K562 (cell line): Measurements from ENCODE around the gene NLE1. TPM values are rescaled to one million over a fixed set of nuclear protein-coding genes. Genes with fewer than 3 reads are reported as not detected.

Source experiments
- ARID2 ChIP-seq: fragments of 450-650 bp; IDR thresholded peaks from 2 replicates; pipeline ENCODE4 v1.6.1; 2017; ENCODE audit warnings: antibody characterized with exemption, mild to moderate bottlenecking
- ARNT ChIP-seq, 2 experiments: fragments of 450-650 bp; IDR thresholded peaks; 2 replicates each; pipeline ENCODE4 v1.6.1; 2016; ENCODE audit warnings: mild to moderate bottlenecking in 1 of 2
- BRD9 ChIP-seq: fragments of 450-650 bp; IDR thresholded peaks from 2 replicates; pipeline ENCODE4 v1.6.1; 2018; ENCODE audit warnings: low read depth; ENCODE audit not compliant: partially characterized antibody
- C11orf30 ChIP-seq: fragments of 450-650 bp; IDR thresholded peaks from 2 replicates; pipeline ENCODE4 v1.6.1; 2016; ENCODE audit warnings: low read depth, mild to moderate bottlenecking
- DNMT1 ChIP-seq: fragments of 450-650 bp; IDR thresholded peaks from 2 replicates; pipeline ENCODE4 v1.6.1; 2016; ENCODE audit warnings: antibody characterized with exemption, mild to moderate bottlenecking
- EZH2 ChIP-seq: IDR thresholded peaks from 2 replicates; pipeline ENCODE4 v1.6.1; 2012; ENCODE audit warnings: low read depth, mild to moderate bottlenecking, inconsistent platforms, low read length, borderline replicate concordance
- GATAD2B ChIP-seq: fragments of 450-650 bp; IDR thresholded peaks from 2 replicates; pipeline ENCODE4 v1.6.1; 2017; ENCODE audit warnings: mild to moderate bottlenecking, borderline replicate concordance
- HCFC1 ChIP-seq: IDR thresholded peaks from 2 replicates; pipeline ENCODE4 v1.6.1; 2012; ENCODE audit warnings: low read depth, low read length, improper control_type of control experiment
- HNRNPH1 ChIP-seq: fragments of 200-400 bp; formaldehyde crosslinking; optimal IDR thresholded peaks from 2 replicates; pipeline ENCODE3; 2017; ENCODE audit warnings: low read depth, mild to moderate bottlenecking, low read length, moderate library complexity
- NFE2L1 ChIP-seq: fragments of 450-650 bp; IDR thresholded peaks from 2 replicates; pipeline ENCODE4 v1.6.1; 2016; ENCODE audit warnings: missing genetic modification characterization, low read depth, mild to moderate bottlenecking, missing compliant biosample characterization, moderate library complexity, borderline replicate concordance
- NR1H2 ChIP-seq: sonication (generic); formaldehyde crosslinking; IDR thresholded peaks from 2 replicates; pipeline ENCODE4 v1.4.0; 2020; ENCODE audit warnings: mild to moderate bottlenecking, missing genetic modification reagents
- POU5F1 ChIP-seq: fragments of 150-350 bp; IDR thresholded peaks from 2 replicates; pipeline ENCODE4 v1.6.1; 2014; ENCODE audit warnings: borderline replicate concordance, low read length, low read depth, mild to moderate bottlenecking; ENCODE audit not compliant: partially characterized antibody
- RAD21 ChIP-seq, 2 experiments: fragments of 250-450 bp in 1 of 2; fragments of 450-650 bp in 1 of 2; sonication (Bioruptor Pico) in 1 of 2; formaldehyde crosslinking in 1 of 2; IDR thresholded peaks in 1 of 2; conservative IDR thresholded peaks in 1 of 2; 2 replicates each; pipeline versions ENCODE4 v1.4.0 to v1.8.0; 2020 to 2022; ENCODE audit warnings: mild to moderate bottlenecking in 2 of 2, moderate library complexity in 1 of 2
- RBM17 ChIP-seq: fragments of 200-400 bp; formaldehyde crosslinking; IDR thresholded peaks from 2 replicates; pipeline ENCODE4 v1.6.1; 2017; ENCODE audit warnings: low read depth, mild to moderate bottlenecking, low read length, borderline replicate concordance
- SP1 ChIP-seq: sonication (generic); formaldehyde crosslinking; IDR thresholded peaks from 2 replicates; pipeline ENCODE4 v1.8.1; 2022; ENCODE audit warnings: mild to moderate bottlenecking, missing genetic modification reagents
- TEAD4 ChIP-seq, 2 experiments: sonication (generic) in 1 of 2; formaldehyde crosslinking in 1 of 2; IDR thresholded peaks; 2 replicates each; pipeline versions ENCODE4 v1.6.1 to v1.8.0; 2012 to 2022; ENCODE audit warnings: borderline replicate concordance in 1 of 2, inconsistent platforms in 1 of 2, low read length in 1 of 2, mild to moderate bottlenecking in 1 of 2, missing genetic modification reagents in 1 of 2
- TGIF2 ChIP-seq: sonication (generic); formaldehyde crosslinking; IDR thresholded peaks from 2 replicates; pipeline ENCODE4 v1.8.1; 2022; ENCODE audit warnings: mild to moderate bottlenecking, missing genetic modification reagents, moderate library complexity
- ZC3H8 ChIP-seq: fragments of 450-650 bp; IDR thresholded peaks from 2 replicates; pipeline ENCODE4 v1.6.1; 2017
- ZNF324 ChIP-seq: fragments of 250-450 bp; sonication (Bioruptor Pico); IDR thresholded peaks from 2 replicates; pipeline ENCODE4 v1.4.0; 2020; ENCODE audit warnings: mild to moderate bottlenecking
- ZNF445 ChIP-seq: fragments of 250-450 bp; sonication (Bioruptor Pico); IDR thresholded peaks from 2 replicates; pipeline ENCODE4 v1.4.0; 2020; ENCODE audit warnings: low read depth, mild to moderate bottlenecking, moderate library complexity
- polyA plus RNA-seq, 8 experiments: library from polyadenylated mRNA; depleted of rRNA in 4 of 8; stranded (reverse) in 5 of 8; unstranded in 3 of 8; fragments of >200 nt; fragmentation: Nextera tagmentation in 2 of 8; fragmentation: Illumina TruSeq in 1 of 8; extraction: Ambion mirVana in 2 of 8; extraction: Trizol in 1 of 8; gene quantifications; 2 replicates each; pipeline versions ENCODE4 v1.2.1 to v1.2.3, GENCODE V29; 2011 to 2014; ENCODE audit warnings: inconsistent platforms in 1 of 8, missing spikeins in 1 of 8
- total RNA-seq, 7 experiments: library from RNA; depleted of rRNA in 6 of 7; stranded (reverse); fragments of >200 nt in 6 of 7; fragmentation: Illumina TruSeq in 2 of 7; extraction: Trizol in 2 of 7; gene quantifications; 2 replicates each; pipeline versions ENCODE4 v1.2.1 to v1.2.3, GENCODE V29; 2011 to 2021; ENCODE audit warnings: low replicate concordance in 1 of 7
- TF ChIP-seq, protein P1 (sequence below), 2 experiments: fragments of 450-650 bp; conservative IDR thresholded peaks; 2 replicates each; pipeline ENCODE4 v1.6.1; 2017; ENCODE audit warnings: mild to moderate bottlenecking in 2 of 2, moderate library complexity in 2 of 2
- TF ChIP-seq, protein P2 (sequence below): fragments of 250-450 bp; sonication (Bioruptor Pico); IDR thresholded peaks from 2 replicates; pipeline ENCODE4 v1.8.0; 2021; ENCODE audit warnings: moderate library complexity, mild to moderate bottlenecking, inconsistent platforms
- TF ChIP-seq, protein P3 (sequence below): sonication (generic); formaldehyde crosslinking; IDR thresholded peaks from 2 replicates; pipeline ENCODE4 v1.8.1; 2023; ENCODE audit warnings: mild to moderate bottlenecking, missing genetic modification reagents
- TF ChIP-seq, protein P4 (sequence below): sonication (generic); formaldehyde crosslinking; IDR thresholded peaks from 2 replicates; pipeline ENCODE4 v1.8.0; 2022; ENCODE audit warnings: mild to moderate bottlenecking, missing genetic modification reagents

Gene NLE1
- total and polyA plus RNA-seq, 9 of the 15 experiments (the other 6 are each of a cell fraction or from before 2014, with no cell fraction given), result 3.8 to 69.0 (median 29.4) TPM

DNA sequence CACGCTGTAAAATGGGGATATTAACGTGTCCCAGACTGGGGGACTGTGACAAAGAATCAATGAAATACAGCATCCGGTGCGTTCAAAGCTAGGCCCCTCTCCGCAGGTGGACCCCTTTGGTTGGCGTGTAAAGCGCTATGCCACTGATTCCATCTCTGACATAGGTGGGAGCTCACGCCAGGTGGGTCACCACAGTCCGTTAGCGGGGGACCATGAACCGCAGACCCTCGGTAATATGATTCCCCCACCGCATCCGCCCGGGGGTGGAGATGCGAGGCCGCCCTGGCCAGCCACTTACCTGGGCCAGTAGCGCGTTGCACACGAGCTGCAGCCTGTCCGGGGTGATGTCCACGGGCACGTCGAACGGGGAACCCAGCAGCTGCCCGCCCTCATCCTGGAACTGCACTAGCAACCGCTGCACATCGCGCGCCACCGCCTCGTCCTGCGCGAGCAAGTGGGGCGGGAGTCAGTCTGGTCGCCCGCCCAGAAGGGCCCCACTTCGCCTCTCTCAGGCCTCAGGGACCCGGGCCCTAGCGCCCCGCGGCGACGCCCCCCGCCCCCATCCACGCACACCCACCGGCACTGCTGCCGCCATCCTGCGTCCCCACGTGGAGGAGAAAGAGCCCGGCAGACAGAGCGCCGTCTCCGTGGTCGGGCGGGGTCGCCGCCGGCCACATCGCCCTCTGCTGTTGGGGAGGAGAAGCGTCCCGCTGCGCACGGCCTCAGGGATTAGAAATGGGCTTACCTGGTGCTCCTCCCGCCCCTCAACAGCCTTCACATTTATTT is at the start of gene NLE1 (continued):
- TF ChIP-seq, protein P1, sequence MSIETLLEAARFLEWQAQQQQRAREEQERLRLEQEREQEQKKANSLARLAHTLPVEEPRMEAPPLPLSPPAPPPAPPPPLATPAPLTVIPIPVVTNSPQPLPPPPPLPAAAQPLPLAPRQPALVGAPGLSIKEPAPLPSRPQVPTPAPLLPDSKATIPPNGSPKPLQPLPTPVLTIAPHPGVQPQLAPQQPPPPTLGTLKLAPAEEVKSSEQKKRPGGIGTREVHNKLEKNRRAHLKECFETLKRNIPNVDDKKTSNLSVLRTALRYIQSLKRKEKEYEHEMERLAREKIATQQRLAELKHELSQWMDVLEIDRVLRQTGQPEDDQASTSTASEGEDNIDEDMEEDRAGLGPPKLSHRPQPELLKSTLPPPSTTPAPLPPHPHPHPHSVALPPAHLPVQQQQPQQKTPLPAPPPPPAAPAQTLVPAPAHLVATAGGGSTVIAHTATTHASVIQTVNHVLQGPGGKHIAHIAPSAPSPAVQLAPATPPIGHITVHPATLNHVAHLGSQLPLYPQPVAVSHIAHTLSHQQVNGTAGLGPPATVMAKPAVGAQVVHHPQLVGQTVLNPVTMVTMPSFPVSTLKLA (conservative IDR thresholded peaks at IDR 0.05), result peak; percentile 99 to 100
- TF ChIP-seq C11orf30 (peak; percentile 57), HCFC1 (peak; percentile 83), ZNF324 (no peak), POU5F1 (no peak), TGIF2 (CRISPR knock-in tag) (no peak), ARID2 (no peak), TEAD4 (IDR thresholded peaks at IDR 0.05; ENCODE audit: low read length) (no peak), TEAD4 (CRISPR knock-in tag; IDR thresholded peaks at IDR 0.05; ENCODE audit: borderline replicate concordance) (no peak), GATAD2B (no peak), EZH2 (no peak), RBM17 (no peak), ARNT (IDR thresholded peaks at IDR 0.05) (no peak), HNRNPH1 (no peak), SP1 (CRISPR knock-in tag) (no peak), NFE2L1 (no peak), RAD21 (CRISPR knock-in tag; conservative IDR thresholded peaks at IDR 0.05 in 1 of 2, IDR thresholded peaks at IDR 0.05 in 1 of 2) (peak in 1 of 2 experiments; percentile 32; a peak in 2 of 4 replicates), DNMT1 (no peak), BRD9 (no peak), ZC3H8 (no peak), ZNF445 (CRISPR knock-in tag) (no peak), NR1H2 (CRISPR knock-in tag) (no peak)
- TF ChIP-seq, protein P2, sequence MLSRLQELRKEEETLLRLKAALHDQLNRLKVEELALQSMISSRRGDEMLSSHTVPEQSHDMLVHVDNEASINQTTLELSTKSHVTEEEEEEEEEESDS (CRISPR knock-in tag), result no peak
- TF ChIP-seq, protein P3, sequence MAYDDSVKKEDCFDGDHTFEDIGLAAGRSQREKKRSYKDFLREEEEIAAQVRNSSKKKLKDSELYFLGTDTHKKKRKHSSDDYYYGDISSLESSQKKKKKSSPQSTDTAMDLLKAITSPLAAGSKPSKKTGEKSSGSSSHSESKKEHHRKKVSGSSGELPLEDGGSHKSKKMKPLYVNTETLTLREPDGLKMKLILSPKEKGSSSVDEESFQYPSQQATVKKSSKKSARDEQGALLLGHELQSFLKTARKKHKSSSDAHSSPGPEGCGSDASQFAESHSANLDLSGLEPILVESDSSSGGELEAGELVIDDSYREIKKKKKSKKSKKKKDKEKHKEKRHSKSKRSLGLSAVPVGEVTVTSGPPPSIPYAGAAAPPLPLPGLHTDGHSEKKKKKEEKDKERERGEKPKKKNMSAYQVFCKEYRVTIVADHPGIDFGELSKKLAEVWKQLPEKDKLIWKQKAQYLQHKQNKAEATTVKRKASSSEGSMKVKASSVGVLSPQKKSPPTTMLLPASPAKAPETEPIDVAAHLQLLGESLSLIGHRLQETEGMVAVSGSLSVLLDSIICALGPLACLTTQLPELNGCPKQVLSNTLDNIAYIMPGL (CRISPR knock-in tag), result peak; percentile 91; the same call in 1 of the 2 replicates
- TF ChIP-seq, protein P4, sequence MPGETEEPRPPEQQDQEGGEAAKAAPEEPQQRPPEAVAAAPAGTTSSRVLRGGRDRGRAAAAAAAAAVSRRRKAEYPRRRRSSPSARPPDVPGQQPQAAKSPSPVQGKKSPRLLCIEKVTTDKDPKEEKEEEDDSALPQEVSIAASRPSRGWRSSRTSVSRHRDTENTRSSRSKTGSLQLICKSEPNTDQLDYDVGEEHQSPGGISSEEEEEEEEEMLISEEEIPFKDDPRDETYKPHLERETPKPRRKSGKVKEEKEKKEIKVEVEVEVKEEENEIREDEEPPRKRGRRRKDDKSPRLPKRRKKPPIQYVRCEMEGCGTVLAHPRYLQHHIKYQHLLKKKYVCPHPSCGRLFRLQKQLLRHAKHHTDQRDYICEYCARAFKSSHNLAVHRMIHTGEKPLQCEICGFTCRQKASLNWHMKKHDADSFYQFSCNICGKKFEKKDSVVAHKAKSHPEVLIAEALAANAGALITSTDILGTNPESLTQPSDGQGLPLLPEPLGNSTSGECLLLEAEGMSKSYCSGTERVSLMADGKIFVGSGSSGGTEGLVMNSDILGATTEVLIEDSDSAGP (CRISPR knock-in tag), result no peak
